Neutrophil (primary cell): ENCODE measurements around the gene NDC1.

Experiments
- H3K27ac ChIP-seq: fragments of 200-600 bp; sonication (generic); 2 replicates; pipeline ENCODE4 v1.5.1; 2016; ENCODE audit warnings: mild to moderate bottlenecking, moderate library complexity
- H3K27me3 ChIP-seq: fragments of 200-600 bp; sonication (generic); 2 replicates; pipeline ENCODE4 v1.6.0; 2016; ENCODE audit warnings: mild to moderate bottlenecking
- H3K36me3 ChIP-seq: fragments of 200-600 bp; sonication (generic); 2 replicates; pipeline ENCODE4 v1.5.1; 2017
- H3K4me1 ChIP-seq, 2 experiments: fragments of 200-600 bp in 1 of 2; sonication (generic) in 1 of 2; 1 replicate in 1 of 2; 2 replicates in 1 of 2; pipeline versions ENCODE4 v1.5.1 to v1.6.1; 2013 to 2016; ENCODE audit warnings: low read depth in 1 of 2, low read length in 1 of 2, mild to moderate bottlenecking in 1 of 2, moderate library complexity in 1 of 2; ENCODE audit not compliant: control insufficient read depth in 1 of 2, insufficient read depth in 1 of 2
- H3K4me3 ChIP-seq, 2 experiments: fragments of 200-600 bp in 1 of 2; sonication (generic) in 1 of 2; 1 replicate in 1 of 2; 2 replicates in 1 of 2; pipeline ENCODE4 v1.5.1; 2013 to 2016; ENCODE audit warnings: low read depth in 1 of 2, low read length in 1 of 2, mild to moderate bottlenecking in 1 of 2, moderate library complexity in 1 of 2
- H3K9me3 ChIP-seq: fragments of 200-600 bp; sonication (generic); 2 replicates; pipeline ENCODE4 v1.5.1; 2016
- CTCF ChIP-seq: fragments of 200-600 bp; sonication (generic); IDR thresholded peaks from 2 replicates; pipeline ENCODE4 v1.5.1; 2016; ENCODE audit warnings: antibody characterized with exemption

Gene NDC1

GRCh38 chr1:53755874-53756273, 82.2 kb downstream of the NDC1 start:
- no peaks in the 10 kb centered on the region for H3K36me3 ChIP-seq
- H3K4me3 ChIP-seq, result no peak overlapping the region
- H3K9me3 ChIP-seq, result no peaks in the 10 kb centered on the region
- H3K27me3 ChIP-seq, result no peaks in the 10 kb centered on the region
- no peak for TF ChIP-seq CTCF
- no peaks in the 10 kb centered on the region for H3K4me1 ChIP-seq
- no peak overlapping the region for H3K27ac ChIP-seq

- H3K27ac ChIP-seq, result no peak overlapping the region
- TF ChIP-seq CTCF, result no peak
- no peaks in the 10 kb centered on the region for H3K9me3 ChIP-seq
- no peaks in the 10 kb centered on the region for H3K27me3 ChIP-seq
- H3K36me3 ChIP-seq, result no peaks in the 10 kb centered on the region
- no peaks in the 10 kb centered on the region for H3K4me1 ChIP-seq
- H3K4me3 ChIP-seq, result no peak overlapping the region
Observed at GRCh38 chr1:53754484-53755312, 83.4 kb downstream of the NDC1 start.

GRCh38 chr1:53752281-53752680, 85.8 kb downstream of the NDC1 start:
- TF ChIP-seq CTCF, result no peak
- no peaks in the 10 kb centered on the region for H3K9me3 ChIP-seq
- H3K36me3 ChIP-seq, result no peaks in the 10 kb centered on the region
- no peaks in the 10 kb centered on the region for H3K4me1 ChIP-seq
- no peak overlapping the region for H3K27ac ChIP-seq
- no peak overlapping the region for H3K4me3 ChIP-seq
- H3K27me3 ChIP-seq, result peaks cover 9% of the 10 kb centered on the region

- Histone ChIP-seq H3K27ac (no peak overlapping the region), H3K27me3 (peaks cover 40% of the 10 kb centered on the region), H3K9me3 (no peaks in the 10 kb centered on the region), H3K4me1 (no peaks in the 10 kb centered on the region), H3K4me3 (no peak overlapping the region), H3K36me3 (no peaks in the 10 kb centered on the region)
- no peak for TF ChIP-seq CTCF
Observed at GRCh38 chr1:53747841-53748240, 90.3 kb downstream of the NDC1 start.

GRCh38 chr1:53740621-53741105, 97.4 kb downstream of the NDC1 start:
- Histone ChIP-seq H3K27me3 (peaks cover 96% of the 10 kb centered on the region), H3K27ac (no peak overlapping the region), H3K36me3 (no peaks in the 10 kb centered on the region), H3K4me3 (no peak overlapping the region), H3K4me1 (peaks cover 10 to 19% of the 10 kb centered on the region in 2 experiments), H3K9me3 (no peaks in the 10 kb centered on the region)
- no peak for TF ChIP-seq CTCF
